Bronchial epithelial cell (primary cell): ENCODE measurements around the gene PDZD2. TPM values are rescaled to one million over a fixed set of nuclear protein-coding genes. Genes with fewer than 3 reads are reported as not detected.

ENCODE experiments used
- DNase-seq: peaks from one replicate; pipeline ENCODE4 v3.0.0-alpha.2; 2010; ENCODE audit warnings: low read depth
- FAIRE-seq: peaks from 2 replicates; lab custom pipeline; 2011; peaks lifted over from hg19 to GRCh38; lab: Jason Lieb, UNC
- H3K27me3 ChIP-seq: 2 replicates; pipeline ENCODE4 v1.5.1; 2011; ENCODE audit warnings: low read length; ENCODE audit not compliant: control insufficient read depth, insufficient read depth
- H3K36me3 ChIP-seq: 2 replicates; pipeline ENCODE4 v1.5.1; 2011; ENCODE audit warnings: low read length; ENCODE audit not compliant: control insufficient read depth, insufficient read depth
- H3K4me3 ChIP-seq: 2 replicates; pipeline ENCODE4 v1.5.1; 2011; ENCODE audit warnings: mild to moderate bottlenecking, low read depth, low read length, control low read depth
- total RNA-seq: library from RNA; depleted of rRNA; stranded (reverse); fragments of >200 nt; gene quantifications from 2 replicates; pipeline ENCODE4 v1.2.1, GENCODE V29; 2014
- TF ChIP-seq, protein P1 (sequence below): IDR thresholded peaks from 2 replicates; pipeline ENCODE4 v1.5.1; 2011; ENCODE audit warnings: mild to moderate bottlenecking, moderate library complexity, low read length, control low read depth, inconsistent platforms; ENCODE audit not compliant: insufficient read depth, severe bottlenecking

Gene PDZD2
- total RNA-seq, 1 donor from 2014 or later = 1.8 TPM

DNA sequence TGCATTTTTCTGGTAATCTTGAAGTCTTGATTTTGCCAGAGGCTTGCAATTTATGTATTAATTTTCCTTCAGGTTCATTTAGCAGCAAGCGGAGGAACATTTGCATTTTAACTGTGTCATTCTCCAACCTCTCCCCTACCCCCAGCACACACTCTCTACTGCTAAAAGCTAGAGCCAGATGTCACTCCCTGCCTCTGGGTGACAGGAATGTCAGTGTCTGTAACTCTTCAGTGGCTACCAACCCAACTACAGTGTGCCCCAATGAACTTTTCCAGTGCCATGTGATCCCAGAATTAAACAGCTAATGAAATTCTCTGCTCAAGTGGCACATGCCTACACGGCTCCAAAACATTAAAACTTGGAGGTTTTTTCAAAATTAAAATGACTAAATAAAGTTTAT is 274.9 kb downstream of the PDZD2 start:
- Histone ChIP-seq H3K36me3 (no peaks in the 10 kb centered on the region), H3K4me3 (no peak overlapping the region), H3K27me3 (no peaks in the 10 kb centered on the region)
- DNase-seq = no peak
- FAIRE-seq = no peak
- TF ChIP-seq, protein P1, sequence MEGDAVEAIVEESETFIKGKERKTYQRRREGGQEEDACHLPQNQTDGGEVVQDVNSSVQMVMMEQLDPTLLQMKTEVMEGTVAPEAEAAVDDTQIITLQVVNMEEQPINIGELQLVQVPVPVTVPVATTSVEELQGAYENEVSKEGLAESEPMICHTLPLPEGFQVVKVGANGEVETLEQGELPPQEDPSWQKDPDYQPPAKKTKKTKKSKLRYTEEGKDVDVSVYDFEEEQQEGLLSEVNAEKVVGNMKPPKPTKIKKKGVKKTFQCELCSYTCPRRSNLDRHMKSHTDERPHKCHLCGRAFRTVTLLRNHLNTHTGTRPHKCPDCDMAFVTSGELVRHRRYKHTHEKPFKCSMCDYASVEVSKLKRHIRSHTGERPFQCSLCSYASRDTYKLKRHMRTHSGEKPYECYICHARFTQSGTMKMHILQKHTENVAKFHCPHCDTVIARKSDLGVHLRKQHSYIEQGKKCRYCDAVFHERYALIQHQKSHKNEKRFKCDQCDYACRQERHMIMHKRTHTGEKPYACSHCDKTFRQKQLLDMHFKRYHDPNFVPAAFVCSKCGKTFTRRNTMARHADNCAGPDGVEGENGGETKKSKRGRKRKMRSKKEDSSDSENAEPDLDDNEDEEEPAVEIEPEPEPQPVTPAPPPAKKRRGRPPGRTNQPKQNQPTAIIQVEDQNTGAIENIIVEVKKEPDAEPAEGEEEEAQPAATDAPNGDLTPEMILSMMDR = no peak

DNA sequence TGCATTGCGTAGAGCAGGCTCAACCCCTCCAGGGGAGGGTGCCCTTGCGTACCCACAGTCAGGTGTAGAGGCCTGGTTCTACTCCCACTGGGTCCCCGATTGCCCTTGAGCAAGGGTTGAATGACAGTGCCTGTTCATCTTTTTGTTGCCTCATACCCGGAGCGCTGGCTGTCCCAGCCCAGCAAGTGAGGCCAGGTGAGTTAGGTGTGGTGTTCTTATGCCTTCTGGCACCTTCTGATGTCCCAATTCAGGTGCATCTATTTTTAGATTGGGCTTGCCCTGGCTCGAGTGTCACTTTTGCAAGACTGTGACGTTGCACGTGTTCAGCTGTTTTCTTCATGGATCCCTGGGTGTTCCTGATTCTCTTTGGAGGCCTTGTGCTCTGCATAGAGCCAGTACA is 277.4 kb downstream of the PDZD2 start:
- TF ChIP-seq, protein P1 = no peak
- no peak overlapping the region for H3K4me3 ChIP-seq
- FAIRE-seq (peak; percentile 88), DNase-seq (peak; percentile 58)
- H3K36me3 ChIP-seq = no peaks in the 10 kb centered on the region
- no peaks in the 10 kb centered on the region for H3K27me3 ChIP-seq

DNA sequence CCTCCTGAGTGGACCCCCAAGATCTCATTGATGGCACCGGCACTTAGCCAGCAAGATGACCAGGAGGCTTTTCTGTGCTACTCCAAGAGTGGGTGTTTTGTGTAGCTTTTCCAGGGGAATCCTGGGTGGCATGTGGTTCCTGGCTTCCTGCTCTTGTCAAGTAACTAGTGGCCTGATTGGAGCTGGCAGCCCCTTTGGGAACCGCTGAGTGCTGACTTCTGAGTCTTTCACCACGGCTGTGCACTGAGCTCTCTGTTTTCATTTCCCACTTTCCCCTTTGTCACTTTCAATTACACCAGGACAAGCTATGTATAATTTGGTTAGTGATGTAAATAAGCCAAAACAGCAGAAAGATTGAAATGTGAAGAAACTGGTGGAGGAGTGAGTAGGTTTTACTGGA is 279.8 kb downstream of the PDZD2 start:
- no peak for FAIRE-seq
- Histone ChIP-seq H3K27me3 (no peaks in the 10 kb centered on the region), H3K36me3 (no peaks in the 10 kb centered on the region), H3K4me3 (no peak overlapping the region)
- no peak for DNase-seq
- TF ChIP-seq, protein P1 = no peak

DNA sequence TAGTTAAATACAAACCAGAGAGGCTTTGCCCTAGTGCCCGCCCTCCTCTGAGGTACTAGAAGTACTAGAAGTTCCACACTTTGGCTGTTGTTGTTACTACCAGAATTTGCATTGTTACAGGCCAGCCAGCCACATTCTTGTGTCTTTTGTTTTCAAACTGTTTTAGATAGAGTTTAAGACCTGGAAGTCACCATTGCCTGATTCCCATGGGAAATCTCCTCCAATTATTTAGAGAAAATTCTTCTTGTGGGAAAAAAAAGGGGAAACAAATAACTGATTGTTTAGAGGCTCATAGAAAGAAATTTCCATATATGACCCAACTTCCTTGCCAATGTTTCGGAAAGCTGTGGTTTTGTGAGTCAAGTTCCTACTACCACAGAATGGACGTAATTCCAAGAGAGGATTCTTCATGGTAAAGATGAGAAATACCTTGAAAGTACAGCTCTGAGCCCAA is 282.9 kb downstream of the PDZD2 start:
- FAIRE-seq (no peak), DNase-seq (peak; percentile 95)
- no peaks in the 10 kb centered on the region for H3K36me3 ChIP-seq
- no peaks in the 10 kb centered on the region for H3K27me3 ChIP-seq
- H3K4me3 ChIP-seq = no peak overlapping the region
- TF ChIP-seq, protein P1 = no peak

DNA sequence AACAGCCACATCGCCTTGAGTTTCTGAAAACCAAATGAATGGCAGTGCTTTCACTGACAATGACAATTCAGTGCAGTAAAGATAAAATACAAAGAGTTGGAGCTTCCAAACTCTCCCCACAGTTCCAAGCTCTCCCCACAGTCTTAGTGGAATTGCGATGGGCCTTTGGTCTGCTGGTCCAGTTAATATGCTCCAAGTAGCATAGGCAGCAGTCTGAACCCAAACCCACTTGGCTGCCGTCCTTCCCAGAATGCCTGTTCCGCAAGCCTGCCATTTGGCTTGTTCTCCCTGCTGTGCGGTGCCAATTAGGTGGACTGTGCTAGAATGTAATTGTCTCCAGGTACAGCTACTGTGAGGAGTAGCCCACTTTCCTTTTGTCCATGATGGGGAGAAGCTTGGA is 285.1 kb downstream of the PDZD2 start:
- FAIRE-seq = peak; percentile 60
- Histone ChIP-seq H3K4me3 (no peak overlapping the region), H3K27me3 (no peaks in the 10 kb centered on the region), H3K36me3 (no peaks in the 10 kb centered on the region)
- no peak for DNase-seq
- TF ChIP-seq, protein P1 = no peak

DNA sequence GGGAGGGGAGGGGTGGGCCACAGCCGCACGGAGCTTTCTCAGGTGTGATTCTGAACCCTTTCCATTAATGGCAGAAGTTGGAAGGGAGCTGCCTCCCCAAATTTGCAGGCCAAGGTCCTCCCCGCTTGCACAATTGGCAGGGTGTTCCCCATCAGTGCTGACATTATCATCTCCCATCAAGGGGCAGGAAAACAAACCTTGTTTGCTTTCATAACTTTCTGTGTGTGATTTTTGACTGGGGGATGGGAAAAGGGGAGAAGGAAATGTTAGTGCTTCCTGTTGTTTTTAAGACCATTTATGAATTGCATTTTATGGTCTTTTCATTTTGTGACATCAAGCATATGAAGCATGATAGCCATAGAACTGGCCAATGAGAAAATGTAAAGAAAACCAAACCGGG is 292.9 kb downstream of the PDZD2 start:
- no peak for FAIRE-seq
- no peak for DNase-seq
- H3K36me3 ChIP-seq = no peaks in the 10 kb centered on the region
- H3K4me3 ChIP-seq = no peak overlapping the region
- H3K27me3 ChIP-seq = no peaks in the 10 kb centered on the region
- TF ChIP-seq, protein P1 = no peak
